Measurements from ENCODE around the gene CYP2A6. TPM values are rescaled to one million over a fixed set of nuclear protein-coding genes. Genes with fewer than 3 reads are reported as not detected.

CYP2A6 gene, protein sequence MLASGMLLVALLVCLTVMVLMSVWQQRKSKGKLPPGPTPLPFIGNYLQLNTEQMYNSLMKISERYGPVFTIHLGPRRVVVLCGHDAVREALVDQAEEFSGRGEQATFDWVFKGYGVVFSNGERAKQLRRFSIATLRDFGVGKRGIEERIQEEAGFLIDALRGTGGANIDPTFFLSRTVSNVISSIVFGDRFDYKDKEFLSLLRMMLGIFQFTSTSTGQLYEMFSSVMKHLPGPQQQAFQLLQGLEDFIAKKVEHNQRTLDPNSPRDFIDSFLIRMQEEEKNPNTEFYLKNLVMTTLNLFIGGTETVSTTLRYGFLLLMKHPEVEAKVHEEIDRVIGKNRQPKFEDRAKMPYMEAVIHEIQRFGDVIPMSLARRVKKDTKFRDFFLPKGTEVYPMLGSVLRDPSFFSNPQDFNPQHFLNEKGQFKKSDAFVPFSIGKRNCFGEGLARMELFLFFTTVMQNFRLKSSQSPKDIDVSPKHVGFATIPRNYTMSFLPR
- total RNA-seq (2014; rRNA removed; shearing (Covaris generic)), result not detected in 2 replicates

DNA sequence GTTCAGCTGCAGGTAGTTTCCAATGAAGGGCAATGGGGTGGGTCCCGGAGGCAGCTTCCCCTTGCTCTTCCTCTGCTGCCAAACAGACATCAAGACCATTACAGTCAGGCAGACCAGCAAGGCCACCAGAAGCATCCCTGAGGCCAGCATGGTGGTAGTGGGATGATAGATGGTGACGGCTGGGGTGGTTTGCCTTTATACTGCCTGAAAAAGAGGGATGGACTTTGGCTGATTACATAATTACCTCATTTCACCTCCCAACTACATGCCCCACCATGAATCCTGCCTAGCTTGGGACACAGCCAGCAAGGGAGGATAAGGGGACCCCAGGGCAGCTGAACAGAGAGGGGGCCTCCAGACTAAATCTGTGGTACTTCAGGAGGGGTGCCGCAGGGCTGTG lies at the start of gene CYP2A6:
Gene CYP2A6, minus strand, starts transcription at position 171 of the 400 bp plus-strand sequence. Its CDS starts 21 bp downstream, at position 150.

GRCh38 chr19:40882062-40882461 lies 31.8 kb upstream of the CYP2A6 start, which contains the start of gene CYP2A7:
Gene CYP2A7, minus strand, starts transcription at chr19:40882231. Its CDS starts 21 bp downstream, at chr19:40882210.

DNA sequence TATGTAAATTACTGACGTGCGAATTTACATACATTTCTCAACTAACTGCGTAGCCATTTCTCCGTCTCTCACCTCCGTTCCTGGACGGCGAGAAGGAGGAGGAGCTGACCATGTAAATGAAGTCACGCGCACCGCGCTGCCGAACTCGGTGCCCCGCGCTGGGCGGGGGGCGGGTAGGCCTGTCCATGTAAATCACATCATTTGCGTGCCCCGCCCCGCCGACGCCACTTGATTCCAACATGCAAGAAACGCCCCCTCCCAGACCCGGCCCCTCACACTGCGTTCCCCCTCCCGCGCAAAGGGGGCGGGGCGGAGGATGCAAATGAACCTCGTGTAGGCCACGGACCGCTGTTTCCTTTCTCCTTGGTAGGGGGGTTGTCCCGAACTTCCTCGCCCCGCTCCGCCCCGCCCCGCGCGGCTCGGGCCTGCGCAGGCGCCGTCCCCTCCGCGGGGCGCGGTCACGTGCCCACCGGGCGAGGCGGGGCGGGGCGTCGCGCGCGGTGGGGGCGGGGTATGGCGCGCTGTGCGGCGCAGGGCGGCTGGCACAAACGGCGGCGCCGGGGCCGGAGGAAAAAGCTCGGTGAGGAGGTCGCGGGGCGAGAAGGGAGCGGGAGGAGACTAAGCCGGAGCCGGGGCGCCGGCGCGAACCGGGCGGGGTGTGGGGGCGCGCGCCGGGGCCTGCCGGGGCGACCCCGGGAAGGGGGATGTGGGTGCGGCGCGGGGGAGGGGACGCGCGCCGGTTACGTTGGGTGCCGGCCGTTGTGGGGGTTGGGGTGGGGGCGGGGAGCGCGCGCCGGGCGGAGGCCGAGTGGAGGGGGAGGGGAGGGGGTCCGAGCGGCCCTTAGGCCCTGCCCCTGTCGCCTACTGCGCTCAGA lies 51.3 kb downstream of the CYP2A6 start, which contains the start of gene EGLN2:
Gene EGLN2, plus strand, starts transcription at position 509 of the 875 bp plus-strand sequence. CDS start 1,382 bp downstream, outside the sequence.

Other genes starting within 250 kb of the CYP2A6 start
- 50.1 and 53.4 TPM in 2 replicates for gene LTBP4, start 249.1 kb downstream of the CYP2A6 start, total RNA-seq (2014; rRNA removed; shearing (Covaris generic))
- gene NUMBL, start 159.8 kb downstream of the CYP2A6 start, total RNA-seq (2014; rRNA removed; shearing (Covaris generic)), result 12.5 and 14.4 TPM in 2 replicates
- gene COQ8B, start 133.6 kb downstream of the CYP2A6 start, total RNA-seq (2014; rRNA removed; shearing (Covaris generic)), result 44.9 and 67.6 TPM in 2 replicates
- 10.1 and 12.3 TPM in 2 replicates for gene ITPKC, start 133.3 kb downstream of the CYP2A6 start, total RNA-seq (2014; rRNA removed; shearing (Covaris generic))
- gene ACTMAP, start 100.0 kb downstream of the CYP2A6 start, total RNA-seq (2014; rRNA removed; shearing (Covaris generic)), result 2.2 TPM in 2 replicates
- 237 and 302 TPM in 2 replicates for gene SNRPA, start 99.2 kb downstream of the CYP2A6 start, total RNA-seq (2014; rRNA removed; shearing (Covaris generic))
- 416 and 533 TPM in 2 replicates for gene MIA, start 74.9 kb downstream of the CYP2A6 start, total RNA-seq (2014; rRNA removed; shearing (Covaris generic))
- gene RAB4B, start 72.2 kb downstream of the CYP2A6 start, total RNA-seq (2014; rRNA removed; shearing (Covaris generic)), result 23.4 and 30.1 TPM in 2 replicates
- gene EGLN2, start 51.3 kb downstream of the CYP2A6 start, total RNA-seq (2014; rRNA removed; shearing (Covaris generic)), result 62.4 and 70.2 TPM in 2 replicates
- gene CYP2A7, start 31.8 kb upstream of the CYP2A6 start, total RNA-seq (2014; rRNA removed; shearing (Covaris generic)), result not detected in 2 replicates
- not detected in 2 replicates for gene CYP2B6, start 140.8 kb upstream of the CYP2A6 start, total RNA-seq (2014; rRNA removed; shearing (Covaris generic))
- not detected in 2 replicates for gene CYP2A13, start 238.0 kb upstream of the CYP2A6 start, total RNA-seq (2014; rRNA removed; shearing (Covaris generic))